HUES6 (cell line): ENCODE measurements around the gene UBA1.

ENCODE experiments used
- H3K27ac ChIP-seq: 2 replicates; pipeline ENCODE4 v1.7.0; 2013; ENCODE audit warnings: low read depth, mild to moderate bottlenecking, low read length, inconsistent platforms
- H3K27me3 ChIP-seq: 2 replicates; pipeline ENCODE4 v1.6.1; 2013; ENCODE audit warnings: low read length; ENCODE audit not compliant: control insufficient read depth, insufficient read depth
- H3K36me3 ChIP-seq: 2 replicates; pipeline ENCODE4 v1.6.1; 2013; ENCODE audit warnings: low read length; ENCODE audit not compliant: control insufficient read depth, insufficient read depth
- H3K4me1 ChIP-seq: 2 replicates; pipeline ENCODE4 v1.6.1; 2013; ENCODE audit warnings: low read length; ENCODE audit not compliant: control insufficient read depth, insufficient read depth
- H3K4me3 ChIP-seq: 2 replicates; pipeline ENCODE4 v1.5.1; 2013; ENCODE audit warnings: low read depth, low read length
- H3K9ac ChIP-seq: one replicate; pipeline ENCODE4 v1.6.1; 2013; ENCODE audit warnings: mild to moderate bottlenecking, low read length
- H3K9me3 ChIP-seq: 2 replicates; pipeline ENCODE4 v1.6.1; 2013; ENCODE audit warnings: low read depth, low read length; ENCODE audit not compliant: control insufficient read depth, insufficient read depth

Gene UBA1

GRCh38 chrX:47156611-47157520 is 36.8 kb upstream of the UBA1 start:
- Histone ChIP-seq H3K27ac (no peak overlapping the region), H3K9me3 (no peaks in the 10 kb centered on the region), H3K4me1 (no peaks in the 10 kb centered on the region), H3K4me3 (no peak overlapping the region), H3K9ac (no peak overlapping the region), H3K36me3 (peaks cover 53% of the 10 kb centered on the region), H3K27me3 (no peaks in the 10 kb centered on the region)

- no peak overlapping the region for H3K4me3 ChIP-seq
- H3K27me3 ChIP-seq, result no peaks in the 10 kb centered on the region
- H3K9ac ChIP-seq, result no peak overlapping the region
- no peaks in the 10 kb centered on the region for H3K4me1 ChIP-seq
- H3K36me3 ChIP-seq, result peaks cover 56% of the 10 kb centered on the region
- H3K9me3 ChIP-seq, result peaks cover 2% of the 10 kb centered on the region; the same call in 1 of the 2 replicates
- no peak overlapping the region for H3K27ac ChIP-seq
Measured at GRCh38 chrX:47158131-47158530, 35.5 kb upstream of the UBA1 start.

GRCh38 chrX:47158781-47159180 is 34.8 kb upstream of the UBA1 start:
- H3K4me1 ChIP-seq, result no peaks in the 10 kb centered on the region
- no peaks in the 10 kb centered on the region for H3K27me3 ChIP-seq
- H3K4me3 ChIP-seq, result no peak overlapping the region
- H3K36me3 ChIP-seq, result peaks cover 51% of the 10 kb centered on the region
- H3K9me3 ChIP-seq, result peaks cover 2% of the 10 kb centered on the region; the same call in 1 of the 2 replicates
- H3K9ac ChIP-seq, result no peak overlapping the region
- H3K27ac ChIP-seq, result no peak overlapping the region

- Histone ChIP-seq H3K27me3 (no peaks in the 10 kb centered on the region), H3K4me1 (no peaks in the 10 kb centered on the region), H3K36me3 (peaks cover 46% of the 10 kb centered on the region), H3K4me3 (no peak overlapping the region), H3K27ac (no peak overlapping the region), H3K9me3 (peaks cover 2% of the 10 kb centered on the region; the same call in 1 of the 2 replicates), H3K9ac (no peak overlapping the region)
Measured at GRCh38 chrX:47160781-47161180, 32.8 kb upstream of the UBA1 start.

GRCh38 chrX:47162927-47163583 is 30.6 kb upstream of the UBA1 start:
- Histone ChIP-seq H3K9ac (no peak overlapping the region), H3K36me3 (peaks cover 27% of the 10 kb centered on the region), H3K9me3 (peaks cover 2% of the 10 kb centered on the region; the same call in 1 of the 2 replicates), H3K27ac (no peak overlapping the region), H3K4me1 (no peaks in the 10 kb centered on the region), H3K27me3 (no peaks in the 10 kb centered on the region), H3K4me3 (no peak overlapping the region)

- no peak overlapping the region for H3K9ac ChIP-seq
- H3K4me1 ChIP-seq, result no peaks in the 10 kb centered on the region
- no peaks in the 10 kb centered on the region for H3K27me3 ChIP-seq
- H3K9me3 ChIP-seq, result peaks cover 2% of the 10 kb centered on the region; the same call in 1 of the 2 replicates
- no peak overlapping the region for H3K27ac ChIP-seq
- H3K4me3 ChIP-seq, result no peak overlapping the region
- H3K36me3 ChIP-seq, result peaks cover 28% of the 10 kb centered on the region
Measured at GRCh38 chrX:47164420-47164819, 29.2 kb upstream of the UBA1 start.

- Histone ChIP-seq H3K36me3 (peaks cover 46% of the 10 kb centered on the region), H3K9ac (no peak overlapping the region)
Measured at GRCh38 chrX:47166126-47166525, 27.5 kb upstream of the UBA1 start.

GRCh38 chrX:47168495-47169073 is 25.0 kb upstream of the UBA1 start:
- Histone ChIP-seq H3K4me3 (no peak overlapping the region), H3K36me3 (peaks cover 61% of the 10 kb centered on the region)

More at GRCh38 chrX:47166126-47166525, 27.5 kb upstream of the UBA1 start:
- Histone ChIP-seq H3K9me3 (peaks cover 2% of the 10 kb centered on the region; the same call in 1 of the 2 replicates), H3K4me1 (no peaks in the 10 kb centered on the region), H3K4me3 (no peak overlapping the region), H3K27me3 (no peaks in the 10 kb centered on the region), H3K27ac (no peak overlapping the region)

GRCh38 chrX:47169273-47169672 is 24.4 kb upstream of the UBA1 start:
- H3K9me3 ChIP-seq, result no peaks in the 10 kb centered on the region
- H3K27ac ChIP-seq, result no peak overlapping the region
- no peak overlapping the region for H3K4me3 ChIP-seq
- no peaks in the 10 kb centered on the region for H3K4me1 ChIP-seq
- no peaks in the 10 kb centered on the region for H3K27me3 ChIP-seq
- H3K9ac ChIP-seq, result no peak overlapping the region
- H3K36me3 ChIP-seq, result peaks cover 63% of the 10 kb centered on the region

More at GRCh38 chrX:47168495-47169073, 25.0 kb upstream of the UBA1 start:
- no peak overlapping the region for H3K27ac ChIP-seq
- H3K27me3 ChIP-seq, result no peaks in the 10 kb centered on the region
- no peaks in the 10 kb centered on the region for H3K9me3 ChIP-seq
- no peaks in the 10 kb centered on the region for H3K4me1 ChIP-seq
- H3K9ac ChIP-seq, result no peak overlapping the region

- H3K9me3 ChIP-seq, result no peaks in the 10 kb centered on the region
Measured at GRCh38 chrX:47169726-47170515, 23.7 kb upstream of the UBA1 start.

More at GRCh38 chrX:47169726-47170515, 23.7 kb upstream of the UBA1 start:
- Histone ChIP-seq H3K27ac (no peak overlapping the region), H3K36me3 (peaks cover 63% of the 10 kb centered on the region), H3K4me1 (no peaks in the 10 kb centered on the region), H3K4me3 (no peak overlapping the region), H3K9ac (no peak overlapping the region), H3K27me3 (no peaks in the 10 kb centered on the region)
